GM18867 (cell line): ENCODE results near the gene CHRNG.
"Not testable (repeated sequence)": the region's sequence is repeated elsewhere in the genome, so short reads cannot be mapped to it uniquely, and the experiment has no call there.

Experiments used
- ATAC-seq: cut with Tn5 transposase; IDR thresholded peaks from one replicate; pipeline ENCODE4 v1.9.1; 2021; ENCODE audit warnings: mild to moderate bottlenecking, moderate library complexity; ENCODE audit not compliant: unreplicated experiment

CHRNG gene

GRCh38 chr2:232542715-232543467 is 3.4 kb downstream of the CHRNG start:
- no peak for ATAC-seq

- ATAC-seq, result no peak
These were observed 4.0 kb downstream of the CHRNG start for GRCh38 chr2:232543491-232543890.

- no peak for ATAC-seq
These were observed 4.6 kb downstream of the CHRNG start for GRCh38 chr2:232543928-232544631.

- ATAC-seq, result no peak
These were observed 5.2 kb downstream of the CHRNG start for GRCh38 chr2:232544674-232545073.

GRCh38 chr2:232545511-232546375 is 6.3 kb downstream of the CHRNG start:
- no peak for ATAC-seq

GRCh38 chr2:232547991-232548390 is 8.5 kb downstream of the CHRNG start:
- ATAC-seq, result no peak

- ATAC-seq, result no peak
These were observed 10.3 kb downstream of the CHRNG start for GRCh38 chr2:232549655-232550353.

GRCh38 chr2:232550354-232551249 is 11.1 kb downstream of the CHRNG start, which contains the start of the genes EIF4E2 and TIGD1:
Gene EIF4E2 (plus strand): TSS chr2:232550689. CDS start chr2:232550725, 36 bp downstream.
Gene TIGD1 (minus strand): TSS chr2:232550557. CDS start chr2:232549882, 675 bp downstream.
- ATAC-seq, result peak; percentile 94

- no peak for ATAC-seq
These were observed 11.8 kb downstream of the CHRNG start for GRCh38 chr2:232551250-232551638.

GRCh38 chr2:232551776-232552175 is 12.3 kb downstream of the CHRNG start:
- ATAC-seq, result no peak

- ATAC-seq, result no peak
These were observed 16.9 kb downstream of the CHRNG start for GRCh38 chr2:232556426-232556825.

- no peak for ATAC-seq
These were observed 23.1 kb downstream of the CHRNG start for GRCh38 chr2:232562515-232563151.

- no peak for ATAC-seq
These were observed 24.1 kb downstream of the CHRNG start for GRCh38 chr2:232563580-232563979.

- ATAC-seq, result no peak
These were observed 28.2 kb downstream of the CHRNG start for GRCh38 chr2:232567721-232568120.

GRCh38 chr2:232568161-232568560 is 28.7 kb downstream of the CHRNG start:
- no peak for ATAC-seq

GRCh38 chr2:232569541-232569940 is 30.0 kb downstream of the CHRNG start:
- ATAC-seq, result no peak

- not testable (repeated sequence) for ATAC-seq
These were observed 31.0 kb downstream of the CHRNG start for GRCh38 chr2:232570481-232570880.

GRCh38 chr2:232571026-232571474 is 31.6 kb downstream of the CHRNG start:
- no peak for ATAC-seq

GRCh38 chr2:232573042-232573441 is 33.5 kb downstream of the CHRNG start:
- no peak for ATAC-seq
